Liver (tissue), 9 donors: ENCODE results near the gene TSBP1. TPM values are rescaled to one million over a fixed set of nuclear protein-coding genes. Genes with fewer than 3 reads are reported as not detected.

ENCODE experiments used
- DNase-seq: peaks from one replicate; pipeline ENCODE4 v3.0.0-alpha.2; 2017; ENCODE audit warnings: low spot score
- H3K27ac ChIP-seq, 2 donors: one replicate each; pipeline ENCODE4 v1.7.0; 2013; ENCODE audit warnings: inconsistent platforms in 2 of 2, low read length in 2 of 2, control low read depth in 1 of 2, low read depth in 1 of 2, mild to moderate bottlenecking in 1 of 2
- H3K27me3 ChIP-seq, 4 donors: one replicate each; pipeline versions ENCODE4 v1.6.1 to v1.7.0; 2013; ENCODE audit warnings: low read length in 3 of 4, inconsistent platforms in 1 of 4, mild to moderate bottlenecking in 1 of 4, moderate library complexity in 1 of 4; ENCODE audit not compliant: control insufficient read depth in 4 of 4, insufficient read depth in 4 of 4
- H3K36me3 ChIP-seq, 4 donors: one replicate each; pipeline versions ENCODE4 v1.6.1 to v1.7.0; 2013; ENCODE audit warnings: low read length in 3 of 4, mild to moderate bottlenecking in 3 of 4, low read depth in 1 of 4, moderate library complexity in 1 of 4; ENCODE audit not compliant: control insufficient read depth in 4 of 4, insufficient read depth in 3 of 4
- H3K4me1 ChIP-seq, 4 donors: one replicate each; pipeline versions ENCODE4 v1.6.1 to v1.7.0; 2013; ENCODE audit warnings: low read length in 3 of 4, mild to moderate bottlenecking in 3 of 4, moderate library complexity in 1 of 4; ENCODE audit not compliant: control insufficient read depth in 4 of 4, insufficient read depth in 4 of 4
- H3K4me3 ChIP-seq, 3 donors: one replicate each; pipeline versions ENCODE4 v1.6.1 to v1.7.0; 2013; ENCODE audit warnings: low read length in 3 of 3, control low read depth in 1 of 3, low read depth in 1 of 3, mild to moderate bottlenecking in 1 of 3
- H3K9ac ChIP-seq, 2 donors: one replicate each; pipeline ENCODE4 v1.7.0; 2013; ENCODE audit warnings: low read length in 2 of 2, mild to moderate bottlenecking in 2 of 2, moderate library complexity in 2 of 2, control low read depth in 1 of 2, low read depth in 1 of 2
- H3K9me3 ChIP-seq, 4 donors: one replicate each; pipeline versions ENCODE4 v1.6.1 to v1.7.0; 2013; ENCODE audit warnings: low read length in 3 of 4; ENCODE audit not compliant: control insufficient read depth in 4 of 4
- CTCF ChIP-seq: fragments of 150-350 bp; IDR thresholded peaks from 2 replicates; pipeline ENCODE4 v1.5.1; 2017; ENCODE audit warnings: improper control_type of control experiment, low read depth, low read length; ENCODE audit not compliant: missing input control
- EGR1 ChIP-seq, 2 donors: IDR thresholded peaks; 2 replicates each; pipeline ENCODE4 v1.6.1; 2016 to 2018; ENCODE audit warnings: antibody characterized with exemption in 2 of 2, low read depth in 2 of 2
- FOXA1 ChIP-seq: IDR thresholded peaks from 2 replicates; pipeline ENCODE4 v1.6.1; 2016; ENCODE audit warnings: antibody characterized with exemption
- GABPA ChIP-seq, 2 donors: IDR thresholded peaks in 1 of 2; conservative IDR thresholded peaks in 1 of 2; 2 replicates each; pipeline ENCODE4 v1.6.1; 2016; ENCODE audit warnings: antibody characterized with exemption in 2 of 2, mild to moderate bottlenecking in 1 of 2, moderate library complexity in 1 of 2
- HNF4G ChIP-seq: IDR thresholded peaks from 2 replicates; pipeline ENCODE4 v1.6.1; 2016; ENCODE audit warnings: antibody characterized with exemption
- JUND ChIP-seq, 2 donors: IDR thresholded peaks; 2 replicates each; pipeline ENCODE4 v1.6.1; 2016; ENCODE audit warnings: antibody characterized with exemption in 2 of 2
- NR2F2 ChIP-seq: IDR thresholded peaks from 2 replicates; pipeline ENCODE4 v1.6.1; 2016; ENCODE audit warnings: antibody characterized with exemption
- RAD21 ChIP-seq, 2 donors: IDR thresholded peaks; 2 replicates each; pipeline ENCODE4 v1.6.1; 2016; ENCODE audit warnings: antibody characterized with exemption in 2 of 2, mild to moderate bottlenecking in 2 of 2
- RXRA ChIP-seq, 2 donors: IDR thresholded peaks; 2 replicates each; pipeline ENCODE4 v1.6.1; 2017 to 2018; ENCODE audit warnings: antibody characterized with exemption in 2 of 2, mild to moderate bottlenecking in 1 of 2
- SP1 ChIP-seq: IDR thresholded peaks from 2 replicates; pipeline ENCODE4 v1.6.1; 2018; ENCODE audit warnings: antibody characterized with exemption, mild to moderate bottlenecking
- TAF1 ChIP-seq: conservative IDR thresholded peaks from 2 replicates; pipeline ENCODE4 v1.6.1; 2016; ENCODE audit warnings: antibody characterized with exemption, mild to moderate bottlenecking
- YY1 ChIP-seq: IDR thresholded peaks from 2 replicates; pipeline ENCODE4 v1.6.1; 2016; ENCODE audit warnings: antibody characterized with exemption, mild to moderate bottlenecking
- WGBS: extraction: QIAGEN DNeasy Blood & Tissue Kit; methylation state at CpG from one replicate; pipeline ENCODE4 v1.1.7; 2013; 5-methylcytosine and 5-hydroxymethylcytosine counted together
- polyA plus RNA-seq, 2 donors: library from polyadenylated mRNA; stranded (reverse) in 1 of 2; unstranded in 1 of 2; fragments of 200-250 nt in 1 of 2; fragments of >200 nt in 1 of 2; fragmentation: Nextera tagmentation in 1 of 2; extraction: Ambion mirVana in 1 of 2; gene quantifications; one replicate each; pipeline versions ENCODE4 v1.2.1 to v1.2.3, GENCODE V29; 2013 to 2015
- total RNA-seq, 2 donors: library from RNA; depleted of rRNA; stranded (reverse); fragments of >200 nt; gene quantifications; one replicate each; pipeline ENCODE4 v1.2.3, GENCODE V29; 2014
- donor health status: healthy.
- donor health status: healthy.
- donor health status: healthy.
- donor health status: healthy.
- donor health status: healthy.

TSBP1 gene
- total and polyA plus RNA-seq, 4 donors = not detected

DNA sequence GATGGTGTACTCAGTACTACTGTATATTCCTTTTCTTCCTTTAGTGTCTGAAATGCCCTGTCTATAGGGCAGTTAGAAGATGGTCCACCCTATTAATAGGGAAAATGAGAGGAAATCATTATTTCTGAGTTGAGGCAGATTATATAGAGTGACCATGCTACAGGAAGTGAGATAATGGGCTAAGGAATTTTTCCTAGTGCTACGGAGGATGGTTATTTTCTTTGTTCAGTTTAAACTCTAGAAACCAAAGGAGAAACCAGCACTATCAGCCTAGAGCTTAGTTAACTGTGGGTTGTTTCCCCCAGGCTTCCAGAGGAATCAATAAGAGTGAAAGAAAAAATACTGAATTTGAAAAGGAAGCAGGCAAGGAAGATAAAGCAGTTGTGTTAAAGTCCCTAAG, 474 bp downstream of the TSBP1 start:
- H3K9me3 ChIP-seq = no peaks in the 10 kb centered on the region
- 44% methylated on average over 1 of the region's 1 CpG for WGBS

DNA sequence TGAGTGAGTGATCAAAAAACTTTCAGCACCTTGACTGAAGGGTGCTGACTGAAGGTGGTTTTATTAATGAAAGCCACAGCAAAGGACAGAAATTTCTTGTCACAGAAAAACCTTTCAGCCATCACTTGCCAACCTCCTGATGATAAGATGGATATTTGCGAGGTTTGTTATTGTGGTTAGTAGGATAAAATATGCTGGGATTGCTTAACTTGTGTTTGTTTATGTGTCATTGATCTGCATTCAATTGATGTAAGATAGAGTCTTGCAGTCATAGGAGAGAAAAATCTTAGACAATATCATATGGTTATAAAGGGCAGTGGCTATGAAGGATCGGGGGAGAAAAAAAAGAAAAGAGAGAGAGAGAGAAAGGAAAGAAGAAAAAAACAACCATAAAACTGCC, 1.2 kb downstream of the TSBP1 start:
- Histone ChIP-seq H3K27me3 (no peaks in the 10 kb centered on the region), H3K36me3 (no peaks in the 10 kb centered on the region), H3K9ac (no peak overlapping the region), H3K4me1 (no peaks in the 10 kb centered on the region), H3K4me3 (no peak overlapping the region), H3K9me3 (no peaks in the 10 kb centered on the region), H3K27ac (no peak overlapping the region)
- no peak for DNase-seq
- no peak for TF ChIP-seq HNF4G
- WGBS = 59% methylated on average over 2 of the region's 2 CpGs

More for the DNA sequence above, 474 bp downstream of the TSBP1 start:
- Histone ChIP-seq H3K36me3 (no peaks in the 10 kb centered on the region), H3K4me3 (no peak overlapping the region), H3K4me1 (no peaks in the 10 kb centered on the region), H3K27ac (no peak overlapping the region), H3K27me3 (no peaks in the 10 kb centered on the region), H3K9ac (no peak overlapping the region)
- DNase-seq = no peak
- TF ChIP-seq NR2F2 (no peak), CTCF (no peak), JUND (IDR thresholded peaks at IDR 0.05) (no peak), YY1 (no peak)

DNA sequence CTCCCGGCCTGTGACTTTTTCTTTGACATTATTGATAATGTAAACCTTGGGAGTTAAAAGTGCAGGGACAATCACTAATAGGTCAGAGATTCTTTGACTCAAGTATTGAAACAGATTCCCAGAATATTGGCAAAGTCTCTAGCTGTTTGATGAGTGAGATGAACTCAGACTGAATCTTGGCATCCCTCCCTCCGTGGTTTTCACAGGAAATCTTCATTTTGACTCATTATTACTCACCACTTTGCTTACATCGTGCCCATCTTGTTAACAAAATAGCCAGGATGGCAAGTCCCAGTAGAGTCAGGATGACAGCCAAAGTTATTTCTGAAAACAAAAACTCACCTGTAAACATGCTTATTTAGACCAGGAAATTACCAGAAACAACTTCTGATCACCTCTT, 2.0 kb downstream of the TSBP1 start:
- WGBS = 67% methylated on average over 3 of the region's 3 CpGs
- Histone ChIP-seq H3K9ac (no peak overlapping the region), H3K36me3 (no peaks in the 10 kb centered on the region), H3K9me3 (no peaks in the 10 kb centered on the region), H3K27me3 (peaks cover 0 to 2% (median 0%) of the 10 kb centered on the region in 4 donors), H3K4me3 (no peak overlapping the region), H3K4me1 (no peaks in the 10 kb centered on the region), H3K27ac (no peak overlapping the region)
- DNase-seq = no peak
- TF ChIP-seq NR2F2 (no peak), SP1 (no peak), EGR1 (IDR thresholded peaks at IDR 0.05; ENCODE audit: low read depth in 2 of 2) (no peak), CTCF (no peak), RAD21 (IDR thresholded peaks at IDR 0.05) (no peak), RXRA (IDR thresholded peaks at IDR 0.05) (no peak), GABPA (IDR thresholded peaks at IDR 0.05 in 1 of 2, conservative IDR thresholded peaks at IDR 0.05 in 1 of 2) (no peak), FOXA1 (no peak), TAF1 (no peak)
